HepG2 (cell line): Measurements from ENCODE around the gene ATP6V1G2. TPM values are rescaled to one million over a fixed set of nuclear protein-coding genes. Genes with fewer than 3 reads are reported as not detected.
"Not testable (repeated sequence)": the region's sequence is repeated elsewhere in the genome, so short reads cannot be mapped to it uniquely, and the experiment has no call there.

Source experiments
- ATAC-seq: fragments of 200-7000 bp; cut with Tn5 transposase; 3 replicates; pipeline ENCODE4 v1.9.1; 2020; ENCODE audit warnings: mild to moderate bottlenecking, moderate library complexity
- BruUV-seq: library from RNA; stranded (reverse); fragments of 400-500 nt; replicated peaks from 2 replicates; lab custom pipeline; 2021; lab: Mats Ljungman, UMichigan
- CTCF ChIA-PET: fragments of 300-600 bp; formaldehyde crosslinking; extraction: SDS; loops from one replicate; lab custom pipeline; 2021; ENCODE audit warnings: low total read pairs, inconsistent platforms, low intra/inter-chr PET ratio; lab: Yijun Ruan, JAX
- POLR2A ChIA-PET: fragments of 350-600 bp; sonication (Branson Sonifier 250); formaldehyde crosslinking; loops from one replicate; lab custom pipeline; 2020; ENCODE audit warnings: antibody characterized with exemption, inconsistent platforms; lab: Yijun Ruan, JAX
- DNase-seq: peaks from one replicate; pipeline ENCODE4 v3.0.0-alpha.2; 2015; ENCODE audit warnings: low spot score
- FAIRE-seq: peaks from 3 replicates; lab custom pipeline; 2011; peaks lifted over from hg19 to GRCh38; lab: Jason Lieb, UNC
- H2AFZ ChIP-seq: one replicate; pipeline ENCODE4 v1.6.1; 2011; ENCODE audit warnings: low read length, inconsistent platforms
- H3K27ac ChIP-seq: fragments of 300-600 bp; 3 replicates; pipeline ENCODE4 v1.8.0; 2011; ENCODE audit warnings: mixed run types, mild to moderate bottlenecking, mixed read lengths, low read length, inconsistent platforms; ENCODE audit not compliant: insufficient read depth; ENCODE audit errors: extremely low read length
- H3K27me3 ChIP-seq, 2 experiments: fragments of 200-600 bp in 1 of 2; 2 replicates in 1 of 2; 3 replicates in 1 of 2; pipeline versions ENCODE4 v1.6.0 to v1.8.0; 2011; ENCODE audit warnings: low read length in 2 of 2, mild to moderate bottlenecking in 2 of 2, moderate library complexity in 2 of 2, inconsistent platforms in 1 of 2; ENCODE audit not compliant: insufficient read depth in 2 of 2, control insufficient read depth in 1 of 2
- H3K36me3 ChIP-seq, 2 experiments: fragments of 200-600 bp in 1 of 2; replicated peaks in 1 of 2; 2 replicates in 1 of 2; 3 replicates in 1 of 2; pipeline versions ENCODE4 v1.5.1 to v1.8.0; 2011; ENCODE audit warnings: low read length in 2 of 2, inconsistent platforms in 1 of 2; ENCODE audit not compliant: insufficient read depth in 2 of 2, control insufficient read depth in 1 of 2
- H3K4me1 ChIP-seq: 2 replicates; pipeline ENCODE4 v1.5.1; 2012; ENCODE audit warnings: low read length, inconsistent platforms; ENCODE audit not compliant: insufficient read depth
- H3K4me2 ChIP-seq: 2 replicates; pipeline ENCODE4 v1.6.0; 2011; ENCODE audit warnings: low read depth, low read length, inconsistent platforms
- H3K4me3 ChIP-seq, 3 experiments: fragments of 200-600 bp in 1 of 3; sonication (generic), shearing (Covaris generic) in 1 of 3; replicated peaks in 1 of 3; 2 replicates each; pipeline ENCODE4 v1.5.1; 2011 to 2016; ENCODE audit warnings: low read length in 3 of 3, inconsistent platforms in 2 of 3, low read depth in 2 of 3, mild to moderate bottlenecking in 2 of 3, control low read depth in 1 of 3, mixed read lengths in 1 of 3; ENCODE audit not compliant: insufficient read depth in 1 of 3
- H3K79me2 ChIP-seq: one replicate; pipeline ENCODE4 v1.6.1; 2011; ENCODE audit warnings: low read length, inconsistent platforms; ENCODE audit not compliant: insufficient read depth
- H3K9ac ChIP-seq: 2 replicates; pipeline ENCODE4 v1.6.0; 2011; ENCODE audit warnings: mild to moderate bottlenecking, low read depth, low read length, inconsistent platforms; ENCODE audit not compliant: insufficient read depth
- H3K9me3 ChIP-seq: 2 replicates; pipeline ENCODE4 v1.5.1; 2012; ENCODE audit warnings: mild to moderate bottlenecking, low read length
- H4K20me1 ChIP-seq: 2 replicates; pipeline ENCODE4 v1.6.0; 2011; ENCODE audit warnings: inconsistent platforms, mild to moderate bottlenecking, low read length, moderate library complexity; ENCODE audit not compliant: insufficient read depth
- ATF7-NPFF ChIP-seq: sonication (generic); formaldehyde crosslinking; IDR thresholded peaks from 2 replicates; pipeline ENCODE4 v1.8.1; 2023; ENCODE audit warnings: mild to moderate bottlenecking, low read depth, missing genetic modification reagents, moderate library complexity
- DMAP1 ChIP-seq: IDR thresholded peaks from 2 replicates; pipeline ENCODE4 v1.6.1; 2016
- EP300 ChIP-seq, 3 experiments: sonication (generic) in 1 of 3; formaldehyde crosslinking in 1 of 3; IDR thresholded peaks; 2 replicates each; pipeline versions ENCODE4 v1.5.1 to v1.6.1; 2011 to 2020; ENCODE audit warnings: low read depth in 2 of 3, low read length in 2 of 3, borderline replicate concordance in 1 of 3, improper control_type of control experiment in 1 of 3, mild to moderate bottlenecking in 1 of 3, missing genetic modification reagents in 1 of 3, moderate library complexity in 1 of 3
- HMG20A ChIP-seq: IDR thresholded peaks from 2 replicates; pipeline ENCODE4 v1.6.1; 2016; ENCODE audit warnings: borderline replicate concordance
- HMGA1 ChIP-seq: sonication (generic); formaldehyde crosslinking; conservative IDR thresholded peaks from 2 replicates; pipeline ENCODE4 v1.4.0; 2020; ENCODE audit warnings: missing genetic modification reagents
- MEF2D ChIP-seq: sonication (generic); formaldehyde crosslinking; IDR thresholded peaks from 2 replicates; pipeline ENCODE4 v1.5.1; 2020; ENCODE audit warnings: mild to moderate bottlenecking, missing genetic modification reagents
- PHB2 ChIP-seq: fragments of 450-650 bp; IDR thresholded peaks from 2 replicates; pipeline ENCODE4 v1.6.1; 2018; ENCODE audit not compliant: partially characterized antibody
- SCMH1 ChIP-seq: sonication (generic); formaldehyde crosslinking; IDR thresholded peaks from 2 replicates; pipeline ENCODE4 v1.9.0; 2021; ENCODE audit warnings: missing genetic modification reagents, mild to moderate bottlenecking, borderline replicate concordance
- ZNF792 ChIP-seq: IDR thresholded peaks from 2 replicates; pipeline ENCODE4 v1.6.1; 2016
- ZZZ3 ChIP-seq: sonication (generic); formaldehyde crosslinking; IDR thresholded peaks from 2 replicates; pipeline ENCODE4 v1.4.0; 2020; ENCODE audit warnings: missing genetic modification reagents, mild to moderate bottlenecking, borderline replicate concordance
- WGBS: methylation state at CpG from one replicate; pipeline ENCODE4 v1.1.6; 2017; ENCODE audit warnings: low lambda C conversion rate; 5-methylcytosine and 5-hydroxymethylcytosine counted together
- in situ Hi-C: cut with HindIII; loops from 2 replicates; pipeline ENCODE4 v1.10.0; 2017; ENCODE audit warnings: low pct_unique_long_range_greater_than_20kb; ENCODE audit not compliant: extremely low pct_ligation_motif_present
- intact Hi-C: fragments of 100-400 bp; cut with micrococcal nuclease; formaldehyde crosslinking; loops from one replicate; pipeline ENCODE4 v1.10.0; 2022; ENCODE audit not compliant: unreplicated experiment
- polyA plus RNA-seq, 8 experiments: library from polyadenylated mRNA; depleted of rRNA in 3 of 8; stranded (reverse) in 7 of 8; unstranded in 1 of 8; fragments of >200 nt; fragmentation: Illumina TruSeq in 4 of 8; extraction: Trizol in 4 of 8; gene quantifications; 2 replicates each; pipeline versions ENCODE4 v1.2.1 to v1.2.3, GENCODE V29; 2011 to 2016; ENCODE audit warnings: low read depth in 4 of 8, missing spikeins in 1 of 8, mixed read lengths in 1 of 8; ENCODE audit not compliant: insufficient read depth in 1 of 8
- total RNA-seq, 5 experiments: library from RNA; depleted of rRNA; stranded (reverse); fragments of >200 nt; fragmentation: Illumina TruSeq; extraction: Trizol; gene quantifications; 2 replicates each; pipeline ENCODE4 v1.2.3, GENCODE V29; 2016; ENCODE audit warnings: low read depth in 1 of 5
- TF ChIP-seq, protein P1 (sequence below): sonication (generic); formaldehyde crosslinking; conservative IDR thresholded peaks from 2 replicates; pipeline ENCODE4 v1.8.0; 2022; ENCODE audit warnings: mild to moderate bottlenecking, moderate library complexity, missing genetic modification reagents
- TF ChIP-seq, protein P2 (sequence below): sonication (generic); formaldehyde crosslinking; IDR thresholded peaks from 2 replicates; pipeline ENCODE4 v1.4.0; 2020; ENCODE audit warnings: mild to moderate bottlenecking, missing genetic modification reagents

Gene ATP6V1G2
- total and polyA plus RNA-seq, 2 of the 13 experiments (the other 11 are each of a cell fraction or from before 2014, with no cell fraction given): 0.27 to 0.83 TPM

DNA sequence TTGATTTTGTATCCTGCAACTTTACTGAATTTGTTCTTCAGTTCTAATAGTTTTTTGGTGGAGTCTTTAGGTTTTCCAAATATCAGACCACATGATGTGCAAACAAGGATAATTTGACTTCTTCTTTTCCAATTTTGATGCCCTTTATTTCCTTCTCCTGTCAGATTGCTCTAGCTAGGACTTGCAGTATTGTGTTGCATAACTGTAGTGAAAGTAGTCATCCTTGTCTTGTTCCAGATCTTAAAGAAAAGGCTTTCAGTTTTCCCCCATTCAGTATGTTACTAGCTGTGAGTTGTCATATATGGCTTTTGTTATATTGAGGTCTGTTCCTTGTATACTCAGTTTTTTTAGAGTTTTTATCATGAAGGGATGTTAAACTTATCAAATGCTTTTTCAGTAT, 43.8 kb downstream of the ATP6V1G2 start (continued):
- TF ChIP-seq MEF2D (CRISPR knock-in tag): no peak
- no peak for TF ChIP-seq DMAP1 (CRISPR knock-in tag)
- TF ChIP-seq PHB2: no peak
- TF ChIP-seq SCMH1 (CRISPR knock-in tag): no peak
- TF ChIP-seq HMG20A (CRISPR knock-in tag): no peak
- no peak for TF ChIP-seq ZZZ3 (CRISPR knock-in tag)
- no peak for TF ChIP-seq EP300 (IDR thresholded peaks at IDR 0.05; ENCODE audit: low read depth in 2 of 2, low read length in 2 of 2)
- no peak for TF ChIP-seq EP300 (CRISPR knock-in tag; IDR thresholded peaks at IDR 0.05; ENCODE audit: borderline replicate concordance)
- TF ChIP-seq ATF7-NPFF (CRISPR knock-in tag): no peak
- no peak for TF ChIP-seq HMGA1 (CRISPR knock-in tag)
- no peak for TF ChIP-seq ZNF792 (CRISPR knock-in tag)
- TF ChIP-seq, protein P1, sequence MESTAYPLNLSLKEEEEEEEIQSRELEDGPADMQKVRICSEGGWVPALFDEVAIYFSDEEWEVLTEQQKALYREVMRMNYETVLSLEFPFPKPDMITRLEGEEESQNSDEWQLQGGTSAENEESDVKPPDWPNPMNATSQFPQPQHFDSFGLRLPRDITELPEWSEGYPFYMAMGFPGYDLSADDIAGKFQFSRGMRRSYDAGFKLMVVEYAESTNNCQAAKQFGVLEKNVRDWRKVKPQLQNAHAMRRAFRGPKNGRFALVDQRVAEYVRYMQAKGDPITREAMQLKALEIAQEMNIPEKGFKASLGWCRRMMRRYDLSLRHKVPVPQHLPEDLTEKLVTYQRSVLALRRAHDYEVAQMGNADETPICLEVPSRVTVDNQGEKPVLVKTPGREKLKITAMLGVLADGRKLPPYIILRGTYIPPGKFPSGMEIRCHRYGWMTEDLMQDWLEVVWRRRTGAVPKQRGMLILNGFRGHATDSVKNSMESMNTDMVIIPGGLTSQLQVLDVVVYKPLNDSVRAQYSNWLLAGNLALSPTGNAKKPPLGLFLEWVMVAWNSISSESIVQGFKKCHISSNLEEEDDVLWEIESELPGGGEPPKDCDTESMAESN: no peak
- TF ChIP-seq, protein P2, sequence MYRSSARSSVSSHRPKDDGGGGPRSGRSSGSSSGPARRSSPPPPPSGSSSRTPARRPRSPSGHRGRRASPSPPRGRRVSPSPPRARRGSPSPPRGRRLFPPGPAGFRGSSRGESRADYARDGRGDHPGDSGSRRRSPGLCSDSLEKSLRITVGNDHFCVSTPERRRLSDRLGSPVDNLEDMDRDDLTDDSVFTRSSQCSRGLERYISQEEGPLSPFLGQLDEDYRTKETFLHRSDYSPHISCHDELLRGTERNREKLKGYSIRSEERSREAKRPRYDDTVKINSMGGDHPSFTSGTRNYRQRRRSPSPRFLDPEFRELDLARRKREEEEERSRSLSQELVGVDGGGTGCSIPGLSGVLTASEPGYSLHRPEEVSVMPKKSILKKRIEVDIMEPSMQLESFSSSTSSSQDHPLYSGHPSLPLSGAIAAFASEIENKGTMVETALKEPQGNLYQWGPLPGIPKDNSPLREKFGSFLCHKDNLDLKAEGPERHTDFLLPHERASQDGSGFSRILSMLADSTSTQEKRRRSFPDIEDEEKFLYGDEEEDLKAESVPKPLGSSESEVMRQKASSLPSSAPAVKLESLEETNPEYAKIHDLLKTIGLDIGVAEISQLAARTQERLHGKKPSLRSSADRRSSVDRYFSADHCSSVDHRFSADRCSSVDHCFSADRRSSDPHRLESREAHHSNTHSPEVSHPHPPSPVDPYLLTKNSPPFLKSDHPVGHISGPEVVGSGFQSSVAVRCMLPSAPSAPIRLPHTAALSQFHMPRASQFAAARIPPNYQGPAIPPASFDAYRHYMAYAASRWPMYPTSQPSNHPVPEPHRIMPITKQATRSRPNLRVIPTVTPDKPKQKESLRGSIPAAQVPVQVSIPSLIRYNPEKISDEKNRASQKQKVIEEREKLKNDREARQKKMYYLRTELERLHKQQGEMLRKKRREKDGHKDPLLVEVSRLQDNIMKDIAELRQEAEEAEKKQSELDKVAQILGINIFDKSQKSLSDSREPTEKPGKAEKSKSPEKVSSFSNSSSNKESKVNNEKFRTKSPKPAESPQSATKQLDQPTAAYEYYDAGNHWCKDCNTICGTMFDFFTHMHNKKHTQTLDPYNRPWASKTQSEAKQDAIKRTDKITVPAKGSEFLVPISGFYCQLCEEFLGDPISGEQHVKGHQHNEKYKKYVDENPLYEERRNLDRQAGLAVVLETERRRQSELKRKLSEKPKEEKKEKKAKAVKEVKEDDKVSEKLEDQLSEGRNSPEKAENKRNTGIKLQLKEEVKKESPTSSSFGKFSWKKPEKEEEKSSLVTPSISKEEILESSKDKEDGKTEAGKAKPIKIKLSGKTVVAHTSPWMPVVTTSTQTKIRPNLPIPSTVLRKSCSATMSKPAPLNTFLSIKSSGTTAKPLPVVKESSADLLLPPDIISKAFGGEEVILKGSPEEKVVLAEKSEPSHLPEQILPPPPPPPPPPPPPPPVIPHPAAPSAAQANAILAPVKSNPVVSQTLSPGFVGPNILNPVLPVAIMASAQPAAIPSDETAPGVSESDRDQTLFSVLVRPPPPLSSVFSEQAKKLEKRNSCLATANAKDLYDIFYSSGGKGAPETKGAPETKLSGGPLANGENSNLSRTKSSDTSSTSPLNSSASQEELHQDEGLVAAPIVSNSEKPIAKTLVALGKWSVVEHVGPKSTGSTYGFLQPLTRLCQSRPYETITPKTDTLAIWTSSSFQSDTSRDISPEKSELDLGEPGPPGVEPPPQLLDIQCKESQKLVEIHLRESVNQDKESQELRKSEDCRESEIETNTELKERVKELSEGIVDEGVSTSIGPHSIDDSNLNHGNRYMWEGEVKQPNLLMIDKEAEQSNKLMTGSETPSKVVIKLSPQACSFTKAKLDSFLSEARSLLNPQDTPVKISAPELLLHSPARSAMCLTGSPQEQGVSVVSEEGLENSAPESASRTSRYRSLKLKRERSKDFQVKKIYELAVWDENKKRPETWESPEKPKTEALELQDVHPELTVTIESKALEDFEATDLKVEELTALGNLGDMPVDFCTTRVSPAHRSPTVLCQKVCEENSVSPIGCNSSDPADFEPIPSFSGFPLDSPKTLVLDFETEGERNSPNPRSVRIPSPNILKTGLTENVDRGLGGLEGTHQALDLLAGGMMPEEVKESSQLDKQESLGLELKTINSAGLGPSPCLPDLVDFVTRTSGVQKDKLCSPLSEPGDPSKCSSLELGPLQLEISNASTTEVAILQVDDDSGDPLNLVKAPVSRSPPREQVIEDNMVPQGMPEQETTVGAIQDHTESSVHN (CRISPR knock-in tag): no peak
- TF ChIP-seq, all 625 proteins: peak for 0

DNA sequence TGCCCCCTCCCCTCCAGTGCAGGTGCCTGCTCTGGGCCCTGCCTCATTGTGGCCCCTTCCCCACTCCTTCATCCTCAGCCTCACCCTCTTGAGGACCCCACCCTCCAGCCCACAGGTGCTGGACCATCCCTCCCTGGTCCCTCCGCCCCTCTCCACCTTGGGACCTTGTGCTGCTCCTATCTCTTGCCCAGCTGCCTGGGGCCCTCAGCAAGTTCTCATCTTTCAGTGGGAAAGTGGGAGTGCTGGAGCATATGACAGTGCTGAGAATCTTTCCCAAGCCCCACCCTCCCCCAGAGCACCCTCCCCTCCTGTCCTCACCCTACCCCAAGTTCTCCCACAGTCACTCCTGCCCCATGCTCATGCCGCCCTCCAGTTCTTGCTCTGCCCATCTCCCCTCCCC, 46.8 kb downstream of the ATP6V1G2 start:
- BruUV-seq, H3K9me3 ChIP-seq, DNase-seq, H3K79me2 ChIP-seq, H3K4me3 ChIP-seq, POLR2A ChIA-PET, FAIRE-seq, CTCF ChIA-PET, H3K36me3 ChIP-seq, H3K27ac ChIP-seq, ATAC-seq, intact Hi-C loops, H2AFZ ChIP-seq, H3K9ac ChIP-seq, in situ Hi-C loops, H3K4me2 ChIP-seq, H4K20me1 ChIP-seq: not testable (repeated sequence)
- Histone ChIP-seq H3K27me3 (peaks cover 0 to 17% of the 10 kb centered on the region in 2 experiments; a peak in 1 of 5 replicates), H3K4me1 (peaks cover 43% of the 10 kb centered on the region)
- 67% methylated on average over 2 of the region's 2 CpGs for WGBS
